Stimulated activated CD4-positive, alpha-beta T cell treated with anti-CD3 and anti-CD28 coated beads, Interleukin-15, amount 100 ng/mL, for 48 hours (primary cell): ENCODE data around the gene UNC79.
"Not testable (repeated sequence)": the region's sequence is repeated elsewhere in the genome, so short reads cannot be mapped to it uniquely, and the experiment has no call there.

Source experiments
- DNase-seq, 2 donors: peaks; one replicate each; pipeline ENCODE4 v3.0.0-alpha.2; 2020; ENCODE audit warnings: low read depth in 2 of 2

Gene UNC79

GRCh38 chr14:93430315-93431035, at the start of gene UNC79:
Gene UNC79, plus strand, starts transcription at chr14:93430939. Its CDS starts 91 bp downstream, at chr14:93431030.
- no peak for DNase-seq

- DNase-seq, result no peak
Observed at GRCh38 chr14:93381644-93382043, 49.1 kb upstream of the UNC79 start.

GRCh38 chr14:93384256-93384655, 46.5 kb upstream of the UNC79 start:
- DNase-seq, result not testable (repeated sequence)

- no peak for DNase-seq
Observed at GRCh38 chr14:93395231-93395630, 35.5 kb upstream of the UNC79 start.

- DNase-seq, result no peak
Observed at GRCh38 chr14:93396456-93396855, 34.3 kb upstream of the UNC79 start.

- DNase-seq, result no peak
Observed at GRCh38 chr14:93398491-93398890, 32.2 kb upstream of the UNC79 start.

GRCh38 chr14:93402951-93403350, 27.8 kb upstream of the UNC79 start:
- no peak for DNase-seq

GRCh38 chr14:93410021-93410420, 20.7 kb upstream of the UNC79 start:
- DNase-seq, result no peak

- DNase-seq, result no peak
Observed at GRCh38 chr14:93410893-93411292, 19.8 kb upstream of the UNC79 start.

- DNase-seq, result not testable (repeated sequence)
Observed at GRCh38 chr14:93425136-93425535, 5.6 kb upstream of the UNC79 start.

- DNase-seq, result no peak
Observed at GRCh38 chr14:93426750-93427149, 4.0 kb upstream of the UNC79 start.

- no peak for DNase-seq
Observed at GRCh38 chr14:93431036-93431670, 414 bp downstream of the UNC79 start.

- DNase-seq, result no peak
Observed at GRCh38 chr14:93454224-93454623, 23.5 kb downstream of the UNC79 start.

GRCh38 chr14:93456356-93456755, 25.6 kb downstream of the UNC79 start:
- DNase-seq, result no peak

GRCh38 chr14:93458234-93458633, 27.5 kb downstream of the UNC79 start:
- no peak for DNase-seq

GRCh38 chr14:93462479-93462878, 31.7 kb downstream of the UNC79 start:
- DNase-seq, result no peak

GRCh38 chr14:93464271-93464670, 33.5 kb downstream of the UNC79 start:
- no peak for DNase-seq

GRCh38 chr14:93475471-93475870, 44.7 kb downstream of the UNC79 start:
- DNase-seq, result no peak

- DNase-seq, result no peak
Observed at GRCh38 chr14:93476305-93476704, 45.6 kb downstream of the UNC79 start.

- DNase-seq, result not testable (repeated sequence)
Observed at GRCh38 chr14:93479074-93479473, 48.3 kb downstream of the UNC79 start.

GRCh38 chr14:93480867-93481266, 50.1 kb downstream of the UNC79 start:
- no peak for DNase-seq

GRCh38 chr14:93481758-93482157, 51.0 kb downstream of the UNC79 start:
- DNase-seq, result no peak

- no peak for DNase-seq
Observed at GRCh38 chr14:93490001-93490400, 59.3 kb downstream of the UNC79 start.
